A549 (cell line): ENCODE measurements around the gene RPS21. TPM values are rescaled to one million over a fixed set of nuclear protein-coding genes. Genes with fewer than 3 reads are reported as not detected.
A peak's percentile ranks its signal among the peaks of the same experiment; 100 is the strongest.

Source experiments
- BHLHE40 ChIP-seq: IDR thresholded peaks from 2 replicates; pipeline ENCODE4 v1.6.1; 2012; ENCODE audit warnings: low read depth, low read length, inconsistent platforms
- CBX8 ChIP-seq: fragments of 200-600 bp; sonication (generic); IDR thresholded peaks from 2 replicates; pipeline ENCODE4 v1.6.1; 2016
- CEBPB ChIP-seq, 2 experiments: fragments of >200 bp in 1 of 2; sonication (Bioruptor Twin) in 1 of 2; formaldehyde crosslinking in 1 of 2; IDR thresholded peaks; 2 replicates each; pipeline ENCODE4 v1.6.1; 2012 to 2016
- CHD4 ChIP-seq: fragments of 200-600 bp; sonication (generic); IDR thresholded peaks from 2 replicates; pipeline ENCODE4 v1.6.1; 2016; ENCODE audit warnings: antibody characterized with exemption, mild to moderate bottlenecking, borderline replicate concordance
- CTCF ChIP-seq: fragments of >200 bp; sonication (Bioruptor Twin); formaldehyde crosslinking; IDR thresholded peaks from 3 replicates; pipeline ENCODE4 v1.5.1; 2016
- EHF ChIP-seq: fragments of 250-450 bp; sonication (Bioruptor Pico); IDR thresholded peaks from 2 replicates; pipeline ENCODE4 v1.5.0; 2020; ENCODE audit warnings: mild to moderate bottlenecking
- ELK1 ChIP-seq: fragments of 150-350 bp; IDR thresholded peaks from 2 replicates; pipeline ENCODE4 v1.6.1; 2014; ENCODE audit warnings: low read depth, mild to moderate bottlenecking, low read length
- EP300 ChIP-seq, 2 experiments: fragments of >200 bp; sonication (Bioruptor Twin); formaldehyde crosslinking; IDR thresholded peaks; 2 replicates in 1 of 2; 3 replicates in 1 of 2; pipeline ENCODE4 v1.6.1; 2016 to 2017
- ESRRA ChIP-seq: fragments of 150-350 bp; IDR thresholded peaks from 2 replicates; pipeline ENCODE4 v1.6.1; 2014; ENCODE audit warnings: mild to moderate bottlenecking, low read length, borderline replicate concordance
- GATA3 ChIP-seq: IDR thresholded peaks from 2 replicates; pipeline ENCODE4 v1.6.1; 2012; ENCODE audit warnings: borderline replicate concordance
- HES2 ChIP-seq: fragments of >200 bp; sonication (Bioruptor Twin); formaldehyde crosslinking; IDR thresholded peaks from 2 replicates; pipeline ENCODE4 v1.6.1; 2016
- HEYL ChIP-seq: fragments of 250-450 bp; sonication (Bioruptor Pico); IDR thresholded peaks from 2 replicates; pipeline ENCODE4 v1.8.0; 2021; ENCODE audit warnings: mild to moderate bottlenecking, moderate library complexity
- HOXA7 ChIP-seq: fragments of 250-450 bp; sonication (Bioruptor Pico); IDR thresholded peaks from 2 replicates; pipeline ENCODE4 v1.5.0; 2020; ENCODE audit warnings: mild to moderate bottlenecking, moderate library complexity
- JUN ChIP-seq, 2 experiments: fragments of >200 bp; sonication (Bioruptor Twin); formaldehyde crosslinking; IDR thresholded peaks; 2 replicates in 1 of 2; 3 replicates in 1 of 2; pipeline ENCODE4 v1.6.1; 2016 to 2017
- KDM1A ChIP-seq: fragments of 200-600 bp; sonication (generic); IDR thresholded peaks from 2 replicates; pipeline ENCODE4 v1.6.1; 2016; ENCODE audit warnings: low read depth, mild to moderate bottlenecking
- MAFK ChIP-seq: fragments of 450-650 bp; IDR thresholded peaks from 2 replicates; pipeline ENCODE4 v1.6.1; 2014; ENCODE audit not compliant: partially characterized antibody
- MAX ChIP-seq: IDR thresholded peaks from 2 replicates; pipeline ENCODE4 v1.6.1; 2012
- MAZ ChIP-seq: fragments of 150-350 bp; IDR thresholded peaks from 2 replicates; pipeline ENCODE4 v1.6.1; 2014; ENCODE audit warnings: antibody characterized with exemption, low read depth, low read length, borderline replicate concordance
- NFE2L2 ChIP-seq: fragments of 150-350 bp; conservative IDR thresholded peaks from 2 replicates; pipeline ENCODE4 v1.6.1; 2014; ENCODE audit warnings: low read length
- POLR2AphosphoS2 ChIP-seq: conservative IDR thresholded peaks from 2 replicates; pipeline ENCODE4 v1.6.1; 2012; ENCODE audit warnings: low read length, improper control_type of control experiment, inconsistent platforms
- RAD21 ChIP-seq, 2 experiments: fragments of >200 bp in 1 of 2; sonication (Bioruptor Twin) in 1 of 2; formaldehyde crosslinking in 1 of 2; IDR thresholded peaks in 1 of 2; conservative IDR thresholded peaks in 1 of 2; 2 replicates in 1 of 2; 3 replicates in 1 of 2; pipeline ENCODE4 v1.6.1; 2012 to 2018; ENCODE audit warnings: inconsistent platforms in 1 of 2
- RARB ChIP-seq: fragments of 250-450 bp; sonication (Bioruptor Pico); IDR thresholded peaks from 2 replicates; pipeline ENCODE4 v1.8.0; 2021; ENCODE audit warnings: mild to moderate bottlenecking, moderate library complexity
- RNF2 ChIP-seq: fragments of 200-600 bp; sonication (generic); IDR thresholded peaks from 2 replicates; pipeline ENCODE4 v1.6.1; 2016; ENCODE audit warnings: low read depth, mild to moderate bottlenecking, antibody characterized with exemption, moderate library complexity, borderline replicate concordance
- SMC3 ChIP-seq: fragments of >200 bp; sonication (Bioruptor Twin); formaldehyde crosslinking; IDR thresholded peaks from 3 replicates; pipeline ENCODE4 v1.6.1; 2018; ENCODE audit warnings: inconsistent platforms
- TFCP2L1 ChIP-seq: fragments of 250-450 bp; sonication (Bioruptor Pico); IDR thresholded peaks from 2 replicates; pipeline ENCODE4 v1.5.0; 2021; ENCODE audit warnings: mild to moderate bottlenecking
- TP53 ChIP-seq: fragments of 250-450 bp; sonication (Bioruptor Pico); IDR thresholded peaks from 2 replicates; pipeline ENCODE4 v1.5.0; 2021; ENCODE audit warnings: mild to moderate bottlenecking, moderate library complexity
- ZSCAN20 ChIP-seq: fragments of 250-450 bp; sonication (Bioruptor Pico); IDR thresholded peaks from 2 replicates; pipeline ENCODE4 v1.8.0; 2022; ENCODE audit warnings: mild to moderate bottlenecking, moderate library complexity
- polyA plus RNA-seq, 4 experiments: library from polyadenylated mRNA; depleted of rRNA in 3 of 4; stranded (reverse); fragments of >200 nt; fragmentation: RNase III in 1 of 4; extraction: RNeasy Plus Mini Kit Qiagen cat#74134 plus additional on column Dnase treatment in 1 of 4; gene quantifications; 2 replicates in 3 of 4; 3 replicates in 1 of 4; pipeline ENCODE4 v1.2.3, GENCODE V29; 2011 to 2017

Gene RPS21
- polyA plus RNA-seq, 2 of the 4 experiments (the other 2 are of a cell fraction), result 2,862 to 4,026 TPM

- peak; percentile 90 for TF ChIP-seq SMC3
- TF ChIP-seq RARB (CRISPR knock-in tag), result no peak
- TF ChIP-seq BHLHE40, result no peak
- no peak for TF ChIP-seq EP300 (IDR thresholded peaks at IDR 0.05)
- TF ChIP-seq CTCF, result peak; percentile 89
- no peak for TF ChIP-seq HOXA7 (CRISPR knock-in tag)
- no peak for TF ChIP-seq CHD4
- TF ChIP-seq POLR2AphosphoS2, result no peak
- TF ChIP-seq ZSCAN20 (CRISPR knock-in tag), result no peak
- no peak for TF ChIP-seq CBX8
- no peak for TF ChIP-seq ELK1
- 0 out of 5 replicates have a peak, but pooled peaks of 1 of the 2 experiments have one; percentile 36 for TF ChIP-seq JUN (IDR thresholded peaks at IDR 0.05)
- TF ChIP-seq RNF2, result no peak
- no peak for TF ChIP-seq TFCP2L1
- no peak for TF ChIP-seq CEBPB (IDR thresholded peaks at IDR 0.05)
- TF ChIP-seq HEYL (CRISPR knock-in tag), result no peak
- no peak for TF ChIP-seq GATA3
- no peak for TF ChIP-seq EHF (CRISPR knock-in tag)
- TF ChIP-seq RAD21 (conservative IDR thresholded peaks at IDR 0.05 in 1 of 2, IDR thresholded peaks at IDR 0.05 in 1 of 2), result peak; percentile 93 to 94
- TF ChIP-seq ESRRA, result no peak
- no peak for TF ChIP-seq MAFK
- TF ChIP-seq MAX, result peak; percentile 42; the same call in 1 of the 2 replicates
- TF ChIP-seq NFE2L2, result no peak
- no peak for TF ChIP-seq TP53 (CRISPR knock-in tag)
- no peak for TF ChIP-seq HES2
- peak; percentile 80; the same call in 1 of the 2 replicates for TF ChIP-seq MAZ
- TF ChIP-seq KDM1A, result no peak
These were observed 4.4 kb upstream of the RPS21 start (continued) for GRCh38 chr20:62382306-62383198.
